SK-N-SH (cell line): Measurements from ENCODE around the gene PPP1CA. TPM values are rescaled to one million over a fixed set of nuclear protein-coding genes. Genes with fewer than 3 reads are reported as not detected.
A peak's percentile ranks its signal among the peaks of the same experiment; 100 is the strongest.

Source experiments
- CTCF ChIA-PET: fragments of 300-600, 350-600 bp; formaldehyde crosslinking; extraction: SDS; loops from one replicate; lab custom pipeline; 2021; lab: Yijun Ruan, JAX
- POLR2A ChIA-PET: fragments of 350-600 bp; sonication (Branson Sonifier 250); formaldehyde crosslinking; extraction: SDS; loops from one replicate; lab custom pipeline; 2020; ENCODE audit warnings: antibody characterized with exemption, inconsistent platforms; lab: Yijun Ruan, JAX
- DNase-seq: peaks from one replicate; pipeline ENCODE4 v3.0.0; 2012
- H2AFZ ChIP-seq: fragments of 200-600 bp; sonication (generic); 2 replicates; pipeline ENCODE4 v1.8.1; 2016; ENCODE audit warnings: antibody characterized with exemption, mild to moderate bottlenecking, low read depth
- H3F3A ChIP-seq: fragments of 200-600 bp; sonication (generic); replicated peaks from 2 replicates; pipeline ENCODE3; 2016; ENCODE audit warnings: antibody characterized with exemption, mild to moderate bottlenecking; ENCODE audit not compliant: insufficient read depth
- H3K27ac ChIP-seq, 2 experiments: fragments of 200-500 bp in 1 of 2; fragments of 200-600 bp in 1 of 2; sonication (Bioruptor generic) in 1 of 2; sonication (generic), shearing (Covaris generic) in 1 of 2; 2 replicates each; pipeline versions ENCODE4 v1.5.1 to v1.6.1; 2014 to 2016; ENCODE audit warnings: low read depth in 2 of 2, inconsistent platforms in 1 of 2, low read length in 1 of 2, mild to moderate bottlenecking in 1 of 2, mixed read lengths in 1 of 2
- H3K27me3 ChIP-seq: fragments of 200-600 bp; sonication (generic), shearing (Covaris generic); 2 replicates; pipeline ENCODE4 v1.6.1; 2016; ENCODE audit warnings: mixed run types; ENCODE audit not compliant: insufficient read depth
- H3K36me3 ChIP-seq, 2 experiments: fragments of 200-500 bp in 1 of 2; fragments of 200-600 bp in 1 of 2; sonication (Bioruptor generic) in 1 of 2; sonication (generic) in 1 of 2; replicated peaks in 1 of 2; 2 replicates each; pipeline versions ENCODE3 to v1.5.1; 2014 to 2016; ENCODE audit warnings: low read length in 1 of 2, mild to moderate bottlenecking in 1 of 2; ENCODE audit not compliant: insufficient read depth in 2 of 2, control insufficient read depth in 1 of 2
- H3K4me1 ChIP-seq, 2 experiments: fragments of 200-500 bp in 1 of 2; fragments of 200-600 bp in 1 of 2; sonication (Bioruptor generic) in 1 of 2; sonication (generic), shearing (Covaris generic) in 1 of 2; 2 replicates each; pipeline versions ENCODE4 v1.5.1 to v1.6.1; 2014 to 2016; ENCODE audit warnings: low read depth in 1 of 2, low read length in 1 of 2, mixed run types in 1 of 2; ENCODE audit not compliant: insufficient read depth in 2 of 2, control insufficient read depth in 1 of 2
- H3K4me2 ChIP-seq: fragments of 200-600 bp; sonication (generic), shearing (Covaris generic); 2 replicates; pipeline ENCODE4 v1.6.1; 2017; ENCODE audit warnings: mixed run types
- H3K4me3 ChIP-seq, 2 experiments: fragments of 200-500 bp in 1 of 2; fragments of 200-600 bp in 1 of 2; sonication (Bioruptor generic) in 1 of 2; sonication (generic), shearing (Covaris generic) in 1 of 2; 2 replicates each; pipeline versions ENCODE4 v1.5.1 to v1.8.1; 2014 to 2016; ENCODE audit warnings: low read depth in 2 of 2, inconsistent platforms in 1 of 2, low read length in 1 of 2, mild to moderate bottlenecking in 1 of 2, mixed read lengths in 1 of 2, moderate library complexity in 1 of 2
- H3K79me2 ChIP-seq: fragments of 200-600 bp; sonication (generic); 2 replicates; pipeline ENCODE4 v1.8.1; 2017; ENCODE audit warnings: mild to moderate bottlenecking; ENCODE audit not compliant: insufficient read depth
- H3K9ac ChIP-seq: fragments of 200-600 bp; sonication (generic); 2 replicates; pipeline ENCODE4 v1.6.1; 2017; ENCODE audit warnings: mixed run types
- H3K9me2 ChIP-seq: fragments of 200-600 bp; sonication (generic); 2 replicates; pipeline ENCODE4 v1.6.1; 2017; ENCODE audit warnings: mixed run types
- H3K9me3 ChIP-seq: fragments of 200-600 bp; sonication (generic); 2 replicates; pipeline ENCODE4 v1.6.1; 2017; ENCODE audit warnings: mixed run types, mild to moderate bottlenecking, moderate library complexity
- H4K20me1 ChIP-seq: fragments of 200-600 bp; sonication (generic); 2 replicates; pipeline ENCODE4 v1.6.1; 2017; ENCODE audit warnings: mild to moderate bottlenecking, mixed run types; ENCODE audit not compliant: insufficient read depth
- CTCF ChIP-seq: fragments of 200-600 bp; sonication (generic); IDR thresholded peaks from 2 replicates; pipeline ENCODE4 v1.6.1; 2017; ENCODE audit warnings: antibody characterized with exemption, mild to moderate bottlenecking, moderate library complexity
- EZH2phosphoT487 ChIP-seq: fragments of 200-600 bp; sonication (generic); IDR thresholded peaks from 2 replicates; pipeline ENCODE4 v1.6.1; 2017; ENCODE audit warnings: low read depth, mixed run types, mild to moderate bottlenecking, antibody characterized with exemption, moderate library complexity, borderline replicate concordance
- FOSL2 ChIP-seq: IDR thresholded peaks from 2 replicates; pipeline ENCODE4 v1.4.0; 2012; ENCODE audit warnings: low read depth, mild to moderate bottlenecking, moderate library complexity, borderline replicate concordance
- GABPA ChIP-seq: IDR thresholded peaks from 2 replicates; pipeline ENCODE4 v1.4.0; 2012; ENCODE audit warnings: low read depth, mild to moderate bottlenecking
- JUND ChIP-seq: IDR thresholded peaks from 2 replicates; pipeline ENCODE4 v1.4.0; 2012
- MAX ChIP-seq: IDR thresholded peaks from 2 replicates; pipeline ENCODE4 v1.4.0; 2012; ENCODE audit warnings: low read depth
- MEF2A ChIP-seq: IDR thresholded peaks from 2 replicates; pipeline ENCODE4 v1.4.0; 2012; ENCODE audit warnings: low read depth, borderline replicate concordance
- MXI1 ChIP-seq: IDR thresholded peaks from 2 replicates; pipeline ENCODE4 v1.6.1; 2012; ENCODE audit warnings: mild to moderate bottlenecking, low read depth, low read length, improper control_type of control experiment
- NFIC ChIP-seq: IDR thresholded peaks from 2 replicates; pipeline ENCODE4 v1.4.0; 2012; ENCODE audit warnings: borderline replicate concordance
- NRF1 ChIP-seq: IDR thresholded peaks from 2 replicates; pipeline ENCODE4 v1.6.1; 2012; ENCODE audit warnings: low read depth, mild to moderate bottlenecking, low read length
- PBX3 ChIP-seq: IDR thresholded peaks from 2 replicates; pipeline ENCODE4; 2012
- POLR2AphosphoS5 ChIP-seq: IDR thresholded peaks from 2 replicates; pipeline ENCODE4 v1.6.1; 2012; ENCODE audit warnings: low read depth, low read length
- RAD21 ChIP-seq: IDR thresholded peaks from 2 replicates; pipeline ENCODE4 v1.6.1; 2012; ENCODE audit warnings: mild to moderate bottlenecking, low read length
- RCOR1 ChIP-seq: fragments of 150-350 bp; IDR thresholded peaks from 2 replicates; pipeline ENCODE4 v1.6.1; 2017; ENCODE audit warnings: antibody characterized with exemption, low read length
- REST ChIP-seq: IDR thresholded peaks from 2 replicates; pipeline ENCODE4 v1.6.1; 2012; ENCODE audit warnings: mild to moderate bottlenecking, low read depth, low read length, moderate library complexity
- RFX5 ChIP-seq: IDR thresholded peaks from 2 replicates; pipeline ENCODE4 v1.6.1; 2012; ENCODE audit warnings: mild to moderate bottlenecking, improper control_type of control experiment, low read length
- SMC3 ChIP-seq: IDR thresholded peaks from 2 replicates; pipeline ENCODE4 v1.6.1; 2012; ENCODE audit warnings: low read depth, low read length, improper control_type of control experiment
- TAF1 ChIP-seq: IDR thresholded peaks from 2 replicates; pipeline ENCODE4 v1.6.1; 2012; ENCODE audit warnings: low read depth, mild to moderate bottlenecking, low read length, moderate library complexity, borderline replicate concordance
- TCF12 ChIP-seq: IDR thresholded peaks from 2 replicates; pipeline ENCODE4 v1.4.0; 2012
- TEAD4 ChIP-seq: IDR thresholded peaks from 2 replicates; pipeline ENCODE4 v1.4.0; 2012; ENCODE audit warnings: mild to moderate bottlenecking, borderline replicate concordance; ENCODE audit not compliant: insufficient read depth
- USF2 ChIP-seq: fragments of 150-350 bp; IDR thresholded peaks from 2 replicates; pipeline ENCODE4 v1.6.1; 2017; ENCODE audit warnings: antibody characterized with exemption, low read length, low read depth, borderline replicate concordance
- YY1 ChIP-seq: IDR thresholded peaks from 2 replicates; pipeline ENCODE4 v1.4.0; 2012; ENCODE audit warnings: low read depth, mild to moderate bottlenecking
- ZBTB33 ChIP-seq: IDR thresholded peaks from 2 replicates; pipeline ENCODE4 v1.4.0; 2012; ENCODE audit warnings: low read depth, borderline replicate concordance
- WGBS: methylation state at CpG from one replicate; pipeline ENCODE4 v1.1.6; 2017; ENCODE audit warnings: low lambda C conversion rate; 5-methylcytosine and 5-hydroxymethylcytosine counted together
- polyA plus RNA-seq, 3 experiments: library from polyadenylated mRNA; depleted of rRNA; stranded (reverse); fragments of >200 nt; gene quantifications; 2 replicates each; pipeline ENCODE4 v1.2.3, GENCODE V29; 2012

The PPP1CA gene
- polyA plus RNA-seq, 1 of the 3 experiments (the other 2 are of a cell fraction) = 261 TPM

GRCh38 chr11:67391304-67392182 is 10.1 kb downstream of the PPP1CA start, which contains the start of gene RAD9A:
TSS of gene RAD9A (plus strand) at chr11:67391986. CDS start at chr11:67392045, 59 bp downstream.
- no peaks in the 10 kb centered on the region for H3K9me2 ChIP-seq
- H2AFZ ChIP-seq = peak within 1 kb of the TSS; percentile 92
- H3K4me1 ChIP-seq = peaks cover 0 to 13% of the 10 kb centered on the region in 2 experiments; a peak in 1 of 4 replicates
- POLR2A ChIA-PET = interaction anchor here (0.6 to 2.6 kb wide), 16 partner anchors 10 to 959 kb away, joined by 3 to 32 read pairs (median 4); partner anchors contain the start of genes AIP, CLCF1, PITPNM1 and POLD4
- WGBS = under 1% methylated on average over 25 of the region's 75 CpGs
- peak within 1 kb of the TSS; percentile 80 to 82 for H3K27ac ChIP-seq
- H3K79me2 ChIP-seq = peaks cover 23% of the 10 kb centered on the region
- peak within 1 kb of the TSS; percentile 97 for H3K9ac ChIP-seq
- peak; percentile 99 for DNase-seq
- peaks cover 14% of the 10 kb centered on the region for H3F3A ChIP-seq
- peak within 1 kb of the TSS; percentile 99 for H3K4me2 ChIP-seq
- no peaks in the 10 kb centered on the region for H3K36me3 ChIP-seq
- H4K20me1 ChIP-seq = no peaks in the 10 kb centered on the region
- H3K4me3 ChIP-seq = peak within 1 kb of the TSS; percentile 76 to 98
- no peaks in the 10 kb centered on the region for H3K9me3 ChIP-seq
- CTCF ChIA-PET = interaction anchor here (0.9 to 2.7 kb wide), 18 partner anchors 9 to 224 kb away, joined by 3 to 53 read pairs (median 4); partner anchors contain the start of genes CLCF1 and PPP1CA
- H3K27me3 ChIP-seq = no peaks in the 10 kb centered on the region
- TF ChIP-seq NFIC (peak; percentile 12; the same call in 1 of the 2 replicates), REST (no peak), JUND (no peak), PBX3 (no peak), NRF1 (no peak), POLR2AphosphoS5 (peak; percentile 66), TAF1 (peak; percentile 67), ZBTB33 (no peak), SMC3 (no peak), TEAD4 (no peak), YY1 (no peak), CTCF (no peak), MEF2A (no peak), FOSL2 (no peak), RAD21 (no peak), RFX5 (no peak), MXI1 (peak; percentile 93), GABPA (no peak), USF2 (peak; percentile 99), MAX (peak; percentile 97), TCF12 (no peak), EZH2phosphoT487 (no peak), RCOR1 (peak; percentile 82)
